ENCODE results near the gene SPOCK1.
A peak's percentile ranks its signal among the peaks of the same experiment; 100 is the strongest.

The SPOCK1 gene

DNA sequence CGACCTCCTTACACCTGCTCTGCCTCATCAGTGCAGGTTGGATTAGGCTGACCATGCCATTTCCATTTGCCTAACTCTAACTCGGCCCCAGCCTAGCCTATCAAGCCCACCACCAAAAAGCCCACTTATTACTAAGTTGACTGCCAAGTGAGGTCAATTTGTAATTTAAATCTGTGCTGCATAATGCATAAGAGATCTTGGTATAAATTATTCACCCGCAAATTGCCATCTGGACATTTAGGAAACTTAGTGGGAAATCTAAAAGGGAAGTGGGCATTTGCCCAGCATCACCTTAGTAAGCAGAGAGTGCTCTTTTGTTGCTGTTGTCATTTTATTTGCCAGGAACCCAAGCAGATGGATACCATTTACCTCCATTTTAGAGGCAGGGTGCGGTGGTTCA, 143.0 kb downstream of the SPOCK1 start:
- DNase-seq, result no peak

- DNase-seq, result no peak
These were observed 143.4 kb downstream of the SPOCK1 start for GRCh38 chr5:137355708-137356107.

DNA sequence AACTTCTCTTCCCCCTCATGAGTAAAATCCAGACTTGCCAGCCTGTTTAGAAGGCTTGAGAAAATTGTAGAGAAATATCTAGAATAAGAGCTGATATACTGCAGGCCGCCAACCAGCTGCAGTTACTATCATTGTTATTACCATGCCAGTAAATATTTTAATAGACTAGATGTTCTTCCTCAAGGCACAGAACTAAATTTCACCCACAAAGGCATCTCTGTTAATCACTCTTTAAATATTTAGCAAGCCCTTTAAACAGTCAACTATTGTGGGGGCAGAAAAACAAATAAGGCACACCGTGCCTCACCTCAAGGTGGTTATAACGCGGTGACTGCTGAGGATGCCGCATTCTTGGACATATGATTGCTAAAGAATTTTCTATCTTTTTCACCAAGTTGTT, 147.0 kb downstream of the SPOCK1 start:
- no peak for DNase-seq

DNA sequence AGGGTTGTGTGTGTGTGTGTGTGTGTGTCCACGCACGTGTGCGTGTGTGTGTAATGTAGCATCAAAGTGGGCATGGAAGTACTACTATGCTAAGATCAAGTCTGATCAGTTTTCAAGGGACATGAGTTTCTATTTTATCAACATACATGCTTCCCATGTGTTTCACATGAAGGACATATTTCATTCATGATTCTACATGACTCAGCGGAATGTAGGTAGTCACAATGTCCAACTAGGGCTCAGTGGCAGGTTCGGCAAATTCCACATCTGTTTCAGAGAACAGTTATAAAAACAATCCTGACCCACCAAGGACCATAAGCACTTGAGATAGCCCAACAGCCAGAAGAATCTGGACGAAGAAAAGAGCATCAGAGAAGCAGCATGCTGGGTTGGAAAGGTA, 148.3 kb downstream of the SPOCK1 start:
- no peak for DNase-seq

DNA sequence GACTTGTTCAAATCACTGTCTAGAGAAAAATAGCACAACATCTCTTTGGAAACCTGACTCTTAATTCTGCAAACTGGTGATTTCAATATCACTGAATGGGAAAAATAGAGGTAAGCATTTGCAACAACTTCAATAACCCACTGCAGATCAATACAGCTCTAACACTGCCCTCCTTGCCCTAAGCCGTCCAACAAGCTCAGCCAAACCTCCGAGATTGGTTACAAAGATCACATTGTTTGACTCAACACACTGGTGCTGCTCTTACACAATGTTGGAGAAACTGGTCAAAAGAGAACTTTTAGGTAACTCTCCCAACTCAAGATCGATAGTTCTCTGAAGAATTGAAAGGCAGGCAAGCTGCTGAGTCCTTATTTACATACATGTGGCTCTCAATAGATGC, 150.4 kb downstream of the SPOCK1 start:
- no peak for DNase-seq

DNA sequence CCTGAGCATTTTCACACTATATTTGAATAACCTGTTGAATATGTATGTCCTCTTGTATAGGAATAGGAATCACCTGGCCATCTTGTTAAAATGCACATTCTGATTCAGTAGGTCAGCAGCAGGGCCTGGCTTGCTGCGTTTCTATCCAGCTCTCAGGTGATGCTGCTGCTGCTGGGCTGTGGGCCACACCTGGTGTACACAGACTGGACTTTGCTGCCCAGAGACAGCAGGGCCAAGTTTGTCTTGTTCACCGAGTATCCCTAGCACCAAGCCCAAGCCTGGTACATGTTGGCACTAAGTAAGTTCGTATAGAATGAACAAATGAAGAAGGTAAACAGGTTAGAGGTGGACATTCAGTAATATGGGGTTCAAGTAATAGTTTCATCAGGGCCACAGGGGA, 151.3 kb downstream of the SPOCK1 start:
- DNase-seq, result no peak

DNA sequence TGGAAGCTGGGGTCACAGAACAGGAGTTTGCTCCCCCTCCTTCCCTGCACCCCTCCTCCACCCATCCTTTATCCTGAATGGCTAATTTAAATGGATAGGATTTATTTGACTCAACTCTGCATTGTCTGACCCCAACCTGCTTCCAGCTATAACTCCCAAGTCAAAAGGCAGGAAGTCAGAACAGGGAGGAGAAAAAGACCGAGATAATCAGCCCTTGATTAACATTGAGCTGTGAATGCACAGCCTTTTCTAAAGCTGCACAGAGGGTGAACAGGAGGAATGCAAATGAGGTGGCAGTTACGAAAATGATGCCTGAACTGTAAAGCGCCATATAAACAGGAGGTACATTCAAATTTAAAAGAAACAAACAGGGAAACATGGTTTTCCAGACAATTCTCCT, 152.8 kb downstream of the SPOCK1 start:
- no peak for DNase-seq

GRCh38 chr5:137345396-137345795, 153.7 kb downstream of the SPOCK1 start:
- DNase-seq, result no peak

DNA sequence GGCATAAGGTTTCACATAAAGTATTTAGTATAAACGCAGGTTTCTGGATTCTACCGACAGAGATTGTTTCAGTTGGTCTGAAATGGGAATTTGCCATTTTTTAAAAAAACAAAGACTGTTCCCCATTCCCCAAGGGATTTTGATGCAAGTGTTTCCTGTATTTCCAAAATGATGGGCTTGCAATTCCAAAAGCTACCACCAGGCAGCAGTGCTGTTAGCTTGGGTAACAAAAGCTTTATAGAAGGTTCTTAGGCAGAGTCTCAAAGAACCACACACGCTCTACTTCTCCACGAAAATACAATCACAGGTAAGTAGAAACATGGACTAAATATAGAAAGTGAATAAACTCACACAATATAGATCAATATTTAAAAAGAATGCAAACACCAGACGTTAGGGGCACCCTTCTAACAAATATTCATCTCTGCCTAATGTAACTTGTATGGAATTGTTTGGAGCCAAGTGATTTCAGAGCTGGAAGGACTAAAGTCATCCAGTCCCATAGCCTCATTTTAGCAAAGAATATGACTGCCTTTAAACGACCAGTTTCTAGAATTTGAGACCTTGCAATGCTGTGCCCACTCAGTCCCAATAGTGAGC, 154.3 kb downstream of the SPOCK1 start:
- peak; percentile 68 for DNase-seq

DNA sequence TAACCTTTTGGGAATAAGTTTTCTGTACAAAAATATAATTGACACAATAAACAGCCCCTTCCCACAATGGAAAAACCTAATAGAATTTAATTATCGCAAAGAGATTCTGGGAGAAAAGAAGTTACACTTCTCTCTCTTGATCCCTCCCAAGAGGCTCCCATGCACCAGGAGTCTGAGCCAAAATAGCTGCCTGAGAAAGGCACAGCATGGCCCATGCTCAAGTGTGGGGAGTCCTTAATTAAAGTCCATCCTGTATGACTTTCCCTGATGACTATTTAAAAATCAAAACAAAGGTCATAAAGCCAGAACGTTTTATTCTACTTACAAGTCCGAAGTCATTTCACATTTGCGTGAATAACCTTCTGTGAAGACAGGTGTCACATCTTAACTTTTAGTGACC, 155.1 kb downstream of the SPOCK1 start:
- DNase-seq, result no peak

DNA sequence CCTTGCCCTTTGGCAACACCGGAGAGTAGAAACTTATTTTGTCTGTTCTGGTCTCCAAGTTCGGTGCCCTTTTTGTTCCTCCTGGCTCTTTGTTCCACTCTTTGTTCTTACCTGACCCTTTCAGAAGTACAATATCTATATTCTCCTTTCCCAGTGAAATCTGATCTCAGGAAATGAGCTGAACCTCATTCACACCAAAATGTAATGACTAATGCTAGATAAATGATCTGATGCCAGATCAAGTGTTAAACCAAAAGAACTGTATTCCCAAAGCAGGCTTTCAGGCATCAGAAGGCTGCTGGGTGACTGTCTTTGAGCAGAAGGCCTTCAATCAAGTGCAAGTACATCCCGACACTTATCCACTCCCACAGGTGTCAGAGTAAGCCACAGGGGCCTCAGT, 156.4 kb downstream of the SPOCK1 start:
- DNase-seq, result no peak

GRCh38 chr5:137341831-137342230, 157.3 kb downstream of the SPOCK1 start:
- DNase-seq, result no peak

DNA sequence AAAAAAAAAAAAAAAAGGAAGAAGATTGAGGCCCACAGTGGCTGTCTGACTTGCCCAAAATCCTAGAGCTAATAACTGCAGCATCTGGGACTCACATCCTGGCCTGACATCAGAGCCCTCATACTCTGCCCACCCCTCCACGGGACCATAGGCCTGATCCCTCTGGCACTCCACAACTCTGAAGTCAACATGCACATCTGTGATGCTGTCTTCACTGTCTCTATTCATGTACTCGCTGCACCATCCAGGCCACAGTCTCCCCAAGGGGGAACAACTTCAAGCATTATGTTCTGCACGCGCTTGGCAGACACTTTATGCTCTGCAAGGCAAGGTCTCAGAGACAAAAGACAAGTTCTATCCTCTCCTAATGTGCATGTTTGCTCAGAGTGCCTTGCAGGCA, 158.2 kb downstream of the SPOCK1 start:
- no peak for DNase-seq

DNA sequence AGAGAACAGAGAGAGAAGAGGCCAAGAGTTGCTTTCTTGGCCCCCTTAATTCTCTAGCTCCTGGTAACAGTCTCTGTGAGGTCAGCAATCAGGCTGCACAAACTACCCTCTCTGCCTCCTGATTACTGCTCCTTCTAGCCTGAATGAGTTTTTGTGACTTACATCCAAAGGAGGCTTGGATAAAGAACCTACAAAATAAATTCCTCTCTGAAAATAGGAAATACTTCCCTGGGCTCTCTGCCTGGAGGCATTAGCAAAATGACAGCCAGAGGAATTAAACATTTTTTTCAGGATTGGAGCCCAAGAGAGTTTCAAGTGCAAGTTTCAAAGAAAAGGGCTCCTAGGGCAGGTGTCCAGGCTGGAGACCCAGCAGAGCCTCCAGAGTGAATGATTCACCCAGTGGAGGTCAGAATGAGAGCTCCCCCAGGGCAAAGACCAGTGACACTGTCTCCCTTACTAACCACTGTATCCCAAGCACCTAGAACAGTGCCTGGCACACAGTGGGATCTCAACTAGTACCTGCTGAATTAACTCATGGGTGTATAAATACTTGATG, 162.5 kb downstream of the SPOCK1 start:
- no peak for DNase-seq

DNA sequence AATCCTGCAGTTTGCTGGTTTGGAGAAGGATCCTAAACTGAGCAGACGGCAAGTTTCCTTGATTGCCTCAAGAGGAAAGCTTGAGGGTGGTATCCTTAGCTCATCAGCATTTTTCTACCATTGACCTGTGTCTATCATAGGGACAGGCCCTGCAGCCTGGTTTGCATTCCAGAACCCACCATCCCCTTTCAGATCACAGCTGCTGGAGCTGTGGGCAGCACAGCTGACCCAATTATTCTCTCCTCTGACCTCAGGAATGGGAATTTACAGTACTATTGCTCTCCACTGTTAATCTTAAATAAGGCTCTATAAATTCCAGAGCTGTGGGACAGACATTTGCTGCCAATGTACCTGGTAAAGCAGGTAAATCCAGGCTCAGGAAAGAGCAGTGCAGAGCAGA, 163.0 kb downstream of the SPOCK1 start:
- DNase-seq, result peak; percentile 45

DNA sequence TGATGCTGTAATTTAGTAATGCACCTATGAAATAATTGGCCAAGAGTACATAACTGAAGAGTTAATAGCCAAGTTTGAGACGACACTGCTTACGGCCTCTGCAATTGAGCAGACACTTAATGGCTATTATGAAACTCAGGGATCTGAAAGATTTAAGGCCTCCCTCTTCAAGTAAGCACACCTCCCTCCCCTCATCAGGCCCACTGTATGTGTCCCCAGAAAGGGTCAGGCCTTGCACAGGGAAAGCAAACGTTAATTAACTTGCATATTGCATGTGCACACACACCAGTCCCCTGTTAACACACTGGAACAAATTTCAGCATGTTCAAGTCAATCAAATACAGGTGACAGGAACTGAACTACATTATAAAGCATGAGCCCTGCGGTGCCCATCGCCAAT, 163.6 kb downstream of the SPOCK1 start:
- no peak for DNase-seq

DNA sequence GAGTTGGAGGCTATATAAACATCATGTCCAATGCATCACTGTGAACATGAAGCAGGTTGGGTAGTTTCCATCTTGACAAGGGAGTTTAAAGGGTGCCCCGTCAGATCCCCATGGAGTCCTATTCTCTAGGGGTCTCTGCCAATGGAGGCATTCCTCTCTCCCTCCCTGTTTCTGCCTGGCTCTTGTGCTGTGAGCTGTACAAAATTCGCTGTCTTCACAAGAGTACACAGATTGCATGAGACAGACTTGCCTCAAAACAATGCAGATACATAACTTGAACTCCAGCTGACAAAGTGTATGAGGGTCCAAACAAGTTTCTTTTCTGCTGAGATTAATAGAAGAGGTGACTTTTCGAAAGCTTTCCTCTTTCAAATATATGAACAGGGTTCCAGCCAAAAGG, 165.2 kb downstream of the SPOCK1 start:
- peak; percentile 75 for DNase-seq

DNA sequence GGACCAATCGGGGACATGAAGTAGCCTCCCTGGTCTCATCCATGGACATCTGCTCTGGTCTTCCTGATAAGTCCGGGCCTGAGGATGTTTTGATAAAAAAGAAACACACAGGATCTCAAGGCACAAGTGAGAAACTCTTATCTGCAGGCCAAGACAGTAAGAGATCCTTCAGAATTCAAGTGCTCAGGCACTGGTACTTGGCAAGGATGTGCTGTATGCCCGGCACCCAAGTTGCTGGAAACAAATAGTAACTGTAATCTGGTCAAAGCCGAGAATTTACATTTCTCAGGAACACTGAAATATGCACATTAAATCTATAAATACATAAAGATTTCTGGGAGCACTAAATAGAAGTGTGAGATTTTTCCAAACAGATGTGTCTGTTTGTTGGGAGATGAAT, 165.7 kb downstream of the SPOCK1 start:
- no peak for DNase-seq

DNA sequence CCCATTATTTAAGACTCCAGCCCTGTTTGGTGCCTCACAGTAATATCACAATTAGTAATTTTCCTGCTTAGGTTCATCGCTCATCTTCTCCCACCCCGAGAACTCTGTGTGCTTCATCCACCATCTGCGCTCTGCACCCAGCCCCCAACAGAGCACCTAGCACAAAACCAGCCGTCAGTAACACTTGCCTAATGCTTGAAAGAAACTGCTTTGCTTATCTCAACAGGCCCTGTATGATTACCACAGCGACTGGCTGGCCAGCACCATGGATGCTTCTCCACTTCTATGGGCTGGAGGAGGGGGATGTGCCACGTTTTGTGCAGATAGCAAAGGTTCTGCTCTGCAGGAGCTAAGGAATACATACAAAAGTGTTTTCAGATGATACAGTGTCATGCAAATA, 166.8 kb downstream of the SPOCK1 start:
- no peak for DNase-seq

GRCh38 chr5:137329586-137330296, 169.4 kb downstream of the SPOCK1 start:
- no peak for DNase-seq

- no peak for DNase-seq
These were observed 170.1 kb downstream of the SPOCK1 start for GRCh38 chr5:137328991-137329390.

DNA sequence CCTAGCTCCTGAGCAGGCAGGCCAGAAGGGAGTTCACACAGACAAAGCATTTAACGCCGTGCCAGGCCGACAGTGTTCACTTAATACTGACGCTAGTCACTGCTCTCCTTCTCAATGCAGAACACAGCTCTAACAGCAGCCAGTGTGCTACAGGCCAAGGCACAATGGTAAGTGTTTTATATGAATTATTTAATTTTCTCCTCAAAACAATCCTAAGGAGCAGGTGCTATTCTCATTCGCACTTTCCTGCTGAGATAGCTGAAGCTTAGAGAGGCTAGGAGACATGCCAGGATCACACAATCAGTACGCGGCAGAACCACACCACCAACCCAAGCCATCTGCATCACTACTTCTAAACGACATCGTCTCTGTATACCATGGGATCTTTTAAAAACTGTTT, 170.7 kb downstream of the SPOCK1 start:
- no peak for DNase-seq

GRCh38 chr5:137325721-137326120, 173.4 kb downstream of the SPOCK1 start:
- DNase-seq, result no peak
